Heart right ventricle (tissue), 16 donors: ENCODE data around the gene KMT2C. TPM values are rescaled to one million over a fixed set of nuclear protein-coding genes. Genes with fewer than 3 reads are reported as not detected.
"Not testable (repeated sequence)": the region's sequence is repeated elsewhere in the genome, so short reads cannot be mapped to it uniquely, and the experiment has no call there.

Source experiments
- ATAC-seq, 8 donors: fragments of 200-7000 bp; cut with Tn5 transposase; one replicate each; pipeline ENCODE4 v1.9.1; 2020; ENCODE audit warnings: mild to moderate bottlenecking in 8 of 8, moderate library complexity in 8 of 8, moderate number of reproducible peaks in 1 of 8
- DNase-seq, 2 donors: peaks; one replicate each; pipeline ENCODE4 v3.0.0-alpha.2; 2020
- H3K27ac ChIP-seq, 10 donors: fragments of 200-600 bp; sonication (generic) in 2 of 10; one replicate each; pipeline versions ENCODE4 v1.5.0 to v1.8.0; 2020 to 2022; ENCODE audit warnings: mild to moderate bottlenecking in 3 of 10
- H3K27me3 ChIP-seq, 7 donors: fragments of 200-600 bp; one replicate each; pipeline ENCODE4 v1.8.0; 2021 to 2022; ENCODE audit warnings: mild to moderate bottlenecking in 2 of 7
- H3K36me3 ChIP-seq, 9 donors: fragments of 200-600 bp; sonication (generic) in 1 of 9; one replicate each; pipeline versions ENCODE4 v1.5.0 to v1.8.0; 2020 to 2022; ENCODE audit warnings: mild to moderate bottlenecking in 2 of 9
- H3K4me1 ChIP-seq, 9 donors: fragments of 200-600 bp; sonication (generic) in 1 of 9; one replicate each; pipeline versions ENCODE4 v1.5.0 to v1.8.0; 2020 to 2022; ENCODE audit warnings: mild to moderate bottlenecking in 4 of 9
- H3K4me3 ChIP-seq, 10 donors: fragments of 200-600 bp; sonication (generic) in 2 of 10; one replicate each; pipeline versions ENCODE4 v1.5.0 to v1.8.0; 2020 to 2022; ENCODE audit warnings: mild to moderate bottlenecking in 7 of 10, moderate library complexity in 2 of 10
- H3K9me3 ChIP-seq, 11 donors: fragments of 200-600 bp in 10 of 11; sonication (generic) in 2 of 11; one replicate each; pipeline versions ENCODE4 v1.5.0 to v1.8.0; 2013 to 2022; ENCODE audit warnings: mild to moderate bottlenecking in 2 of 11, control low read depth in 1 of 11, moderate library complexity in 1 of 11
- CTCF ChIP-seq, 9 donors: fragments of 200-600 bp; sonication (generic) in 2 of 9; IDR thresholded peaks; one replicate each; pipeline versions ENCODE4 v1.5.0 to v1.8.0; 2021 to 2022; ENCODE audit warnings: antibody characterized with exemption in 9 of 9, mild to moderate bottlenecking in 5 of 9, moderate library complexity in 1 of 9
- WGBS, 2 donors: extraction: QIAGEN DNeasy Blood & Tissue Kit; methylation state at CpG; one replicate each; pipeline ENCODE4 v1.1.7; 2013; ENCODE audit warnings: inconsistent platforms in 1 of 2; 5-methylcytosine and 5-hydroxymethylcytosine counted together
- intact Hi-C, 10 donors: fragments of 100-400 bp; cut with DNase I; formaldehyde crosslinking; loops; one replicate each; pipeline versions ENCODE4 v1.11.1 to v1.14.2; 2022
- polyA plus RNA-seq, 2 donors: library from polyadenylated mRNA; stranded (reverse); fragments of 200-250 nt; gene quantifications; one replicate each; pipeline ENCODE4 v1.2.3, GENCODE V29; 2013
- total RNA-seq, 10 donors: library from RNA; stranded (reverse); fragmentation: NEBNext Ultra II Directional in 3 of 10; extraction: Animal tissue kit (Norgen Biotek cat#: 25700) in 3 of 10; gene quantifications; one replicate each; pipeline versions ENCODE4 v1.2.1 to v1.2.4, GENCODE V29; 2021 to 2023
- donor health status: Arrhythmogenic right ventricular cardiomyopathy.
- donor health status: ischemic (EF 13 %, LVEDD 7.1; RV severe dilation, severe dysfunction).
- donor health status: healthy with polysubstance abuse.
- donor health status: DM: no; HTN: yes; CAD: no.
- donor health status: DM: no; HTN: no; CAD: no.
- donor health status: ischemic (EF 25% LVEDD 6.9; RV normal size, moderate dysfunction).
- donor health status: ischemic (EF 25% LVEDD 5.7; RV mildly dilated, moderate dysfunction).
- donor health status: healthy.
- donor health status: DM: yes; HTN: yes; CAD: no.
- donor health status: Ischemic cardiomyopathy.
- donor health status: ischemic (EF 35%, LVEDD 5.7; RV mildly dilated, moderate dysfunction).
- donor health status: nonischemic (EF 11% LVEDD 7.7; RV severe dilation, severe dysfunction).
- donor health status: DM: yes; HTN: yes; CAD: no.
- donor health status: PGD.
- donor health status: ischemic (EF 29% LVEDD 5.4; RV normal size, mild dysfunction).
- donor health status: nonischemic (EF 23%, LVEDD 6.1; RV moderate dilation, normal function).

KMT2C gene
- total and polyA plus RNA-seq, 12 donors = 5.5 to 54.3 (median 46.3) TPM

DNA sequence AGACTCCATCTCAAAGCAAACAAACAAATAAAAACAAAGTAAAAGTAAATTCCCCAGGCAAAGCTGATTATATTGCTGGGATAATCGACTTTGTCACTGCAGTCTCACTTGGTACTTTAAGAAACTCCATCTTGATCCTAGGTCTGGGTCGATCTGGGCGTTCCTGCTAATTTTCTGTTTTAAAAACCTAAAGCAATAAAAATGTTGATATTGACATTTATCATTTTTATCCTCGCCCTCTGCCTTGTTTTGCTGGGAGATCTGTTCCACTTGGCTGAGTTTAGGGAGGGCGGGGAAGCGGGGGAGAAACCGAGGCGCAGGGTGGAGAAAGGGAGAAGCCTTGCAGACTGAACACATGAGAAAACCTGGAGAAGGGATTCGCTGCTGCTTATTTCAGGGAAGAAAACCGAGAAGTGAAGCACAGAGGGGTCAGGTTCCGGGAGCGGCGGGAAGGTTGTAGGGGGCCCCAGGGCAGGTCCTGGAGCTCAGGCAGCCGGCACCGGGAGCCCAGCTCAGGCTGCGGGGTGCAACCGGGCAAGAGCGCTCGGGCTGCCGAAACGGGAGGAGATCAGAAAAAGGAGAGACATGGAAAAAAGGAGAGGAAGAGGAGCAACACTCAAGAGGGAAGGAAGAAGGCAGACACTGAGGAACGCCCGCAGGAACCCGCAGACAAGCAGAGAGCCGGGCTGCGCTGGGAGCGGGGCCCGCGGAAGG is 27.3 kb upstream of the KMT2C start:
- intact Hi-C loops = loop anchor here in 6 of 10 donors (2.0 to 10.0 kb wide), 5 partner anchors 26 to 212 kb away; partner anchors contain the start of genes XRCC2 (in 4 of the 6) and KMT2C (in 1 of the 6)
- 2% methylated on average over 29 of the region's 29 CpGs for WGBS, 2 donors
- peak in 6 of 8 donors; percentile 2 to 28 (median 14) for ATAC-seq
- Histone ChIP-seq H3K27me3 (no peaks in the 10 kb centered on the region), H3K27ac (peak overlapping the region; percentile 28 to 100 (median 91)), H3K4me1 (peaks cover 0 to 34% (median 14%) of the 10 kb centered on the region in 9 donors), H3K9me3 (no peaks in the 10 kb centered on the region), H3K36me3 (no peaks in the 10 kb centered on the region), H3K4me3 (peak overlapping the region; percentile 50 to 99 (median 78))
- no peak for TF ChIP-seq CTCF (IDR thresholded peaks at IDR 0.05)
- peak in 1 of 2 donors; percentile 32 for DNase-seq

GRCh38 chr7:152459724-152460251 is 24.0 kb upstream of the KMT2C start:
- DNase-seq (peak; percentile 12 to 16), ATAC-seq (no peak)
- Histone ChIP-seq H3K36me3 (no peaks in the 10 kb centered on the region), H3K27me3 (no peaks in the 10 kb centered on the region), H3K4me3 (no peak overlapping the region), H3K9me3 (no peaks in the 10 kb centered on the region), H3K27ac (peak overlapping the region in 1 of 10 donors; percentile 46), H3K4me1 (peaks cover 0 to 25% (median 5%) of the 10 kb centered on the region in 9 donors)
- WGBS, 2 donors = 68 to 75% methylated on average over 5 of the region's 5 CpGs
- no peak for TF ChIP-seq CTCF (IDR thresholded peaks at IDR 0.05)
- intact Hi-C loops = loop anchor here in 6 of 10 donors (5.0 to 10.0 kb wide), 4 partner anchors 105 to 215 kb away; partner anchors contain the start of gene XRCC2 (in 4 of the 6)

GRCh38 chr7:152451356-152451755 is 15.6 kb upstream of the KMT2C start:
- TF ChIP-seq CTCF (IDR thresholded peaks at IDR 0.05) = no peak
- no peak overlapping the region for H3K27ac ChIP-seq
- H3K36me3 ChIP-seq = no peaks in the 10 kb centered on the region
- no peak for ATAC-seq
- WGBS, 2 donors = 65 to 68% methylated on average over 4 to 5 of the region's 5 CpGs
- no peaks in the 10 kb centered on the region for H3K27me3 ChIP-seq
- H3K4me1 ChIP-seq = no peaks in the 10 kb centered on the region
- H3K9me3 ChIP-seq = no peaks in the 10 kb centered on the region
- no peak overlapping the region for H3K4me3 ChIP-seq
- no peak for DNase-seq
- intact Hi-C loops = no loop called here

GRCh38 chr7:152445386-152446008 is 9.7 kb upstream of the KMT2C start:
- H3K4me1 ChIP-seq, H3K4me3 ChIP-seq, H3K36me3 ChIP-seq, H3K27me3 ChIP-seq, DNase-seq, H3K27ac ChIP-seq, intact Hi-C loops, H3K9me3 ChIP-seq: not testable (repeated sequence)
- ATAC-seq = peak in 2 of 8 donors; percentile 31 to 44
- WGBS, 2 donors = 77 to 86% methylated on average over 19 of the region's 19 CpGs
